Cardiac muscle cell (in vitro differentiated cells and primary cell): ENCODE results near the gene C1QTNF2. TPM values are rescaled to one million over a fixed set of nuclear protein-coding genes. Genes with fewer than 3 reads are reported as not detected.

Experiments used
- DNase-seq, 2 donors: peaks; one replicate each; pipeline versions ENCODE4 v3.0.0 to v3.0.0-alpha.2; 2010 to 2017; ENCODE audit warnings: low read depth in 1 of 2, low spot score in 1 of 2
- H3K27ac ChIP-seq: fragments of 200-600 bp; sonication (generic); 2 replicates; pipeline ENCODE4 v1.5.1; 2016
- H3K27me3 ChIP-seq: fragments of 200-600 bp; sonication (generic); 2 replicates; pipeline ENCODE4 v1.6.0; 2016; ENCODE audit warnings: control low read depth
- H3K36me3 ChIP-seq: fragments of 200-600 bp; sonication (generic); 2 replicates; pipeline ENCODE4 v1.5.1; 2016; ENCODE audit warnings: control low read depth
- H3K4me1 ChIP-seq: fragments of 200-600 bp; sonication (generic); 2 replicates; pipeline ENCODE4 v1.8.1; 2017; ENCODE audit warnings: low read depth, mild to moderate bottlenecking, mixed run types
- H3K4me3 ChIP-seq: fragments of 200-600 bp; sonication (generic); 2 replicates; pipeline ENCODE4 v1.5.1; 2016; ENCODE audit warnings: mild to moderate bottlenecking
- H3K9me3 ChIP-seq: fragments of 200-600 bp; sonication (generic); 2 replicates; pipeline ENCODE4 v1.5.1; 2017; ENCODE audit warnings: low read depth, mild to moderate bottlenecking, control low read depth
- CTCF ChIP-seq: IDR thresholded peaks from 2 replicates; pipeline ENCODE4 v1.5.1; 2012; ENCODE audit warnings: low read depth, mild to moderate bottlenecking, low read length
- polyA plus RNA-seq: library from polyadenylated mRNA; unstranded; fragments of >200 nt; fragmentation: Nextera tagmentation; extraction: Ambion mirVana; gene quantifications from 2 replicates; pipeline ENCODE4 v1.2.1, GENCODE V29; 2016
- total RNA-seq: library from RNA; depleted of rRNA; stranded (reverse); fragments of >200 nt; gene quantifications from 2 replicates; pipeline ENCODE4 v1.2.3, GENCODE V29; 2016

C1QTNF2 gene
- total and polyA plus RNA-seq, 2 experiments from 2014 or later: 0.24 TPM; not detected in 1

DNA sequence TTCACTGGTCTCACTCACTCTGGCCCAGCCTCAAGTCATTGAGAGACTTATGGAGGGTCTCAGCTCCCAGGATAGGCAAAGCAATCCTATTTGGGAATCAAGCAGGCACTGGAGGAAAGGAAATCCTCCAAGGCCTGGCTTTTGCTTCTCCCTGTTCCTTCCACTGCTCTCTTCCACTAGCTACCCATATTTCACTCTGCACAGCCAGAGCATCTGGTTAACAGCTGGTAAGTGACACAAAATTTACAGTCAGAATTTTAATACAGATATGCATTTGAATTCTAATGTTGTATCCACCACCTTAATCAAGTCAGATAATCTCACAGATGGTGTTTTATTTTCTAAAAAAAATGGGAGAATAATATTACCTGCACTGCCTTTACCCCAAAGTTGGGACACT is 868 bp upstream of the C1QTNF2 start:
- H3K4me1 ChIP-seq: no peaks in the 10 kb centered on the region
- no peaks in the 10 kb centered on the region for H3K36me3 ChIP-seq
- no peak for TF ChIP-seq CTCF
- no peak for DNase-seq
- H3K27ac ChIP-seq: no peak overlapping the region
- H3K4me3 ChIP-seq: no peak overlapping the region
- no peaks in the 10 kb centered on the region for H3K9me3 ChIP-seq
- peaks cover 68% of the 10 kb centered on the region for H3K27me3 ChIP-seq

DNA sequence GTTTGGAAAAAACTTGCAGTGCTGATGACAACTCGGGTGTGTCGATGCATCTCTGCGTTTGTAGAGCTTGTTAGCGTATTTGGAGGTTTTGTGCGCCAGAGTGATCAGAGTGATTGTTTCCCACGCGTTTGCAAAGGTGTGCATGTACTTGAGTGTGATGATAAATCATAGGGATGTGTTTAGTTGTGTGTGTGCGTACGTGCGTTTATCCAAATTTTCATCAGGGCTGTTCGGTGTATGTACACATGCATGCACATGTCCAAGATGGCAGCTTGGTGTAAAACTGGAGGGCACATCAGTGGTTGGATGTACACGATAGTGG is 248 bp upstream of the C1QTNF2 start:
- Histone ChIP-seq H3K36me3 (no peaks in the 10 kb centered on the region), H3K27ac (no peak overlapping the region), H3K4me1 (no peaks in the 10 kb centered on the region), H3K4me3 (peak overlapping the region; percentile 36), H3K9me3 (no peaks in the 10 kb centered on the region), H3K27me3 (peaks cover 65% of the 10 kb centered on the region)
- DNase-seq: no peak
- no peak for TF ChIP-seq CTCF

GRCh38 chr5:160367885-160368284 is 2.5 kb downstream of the C1QTNF2 start:
- no peak for DNase-seq

DNA sequence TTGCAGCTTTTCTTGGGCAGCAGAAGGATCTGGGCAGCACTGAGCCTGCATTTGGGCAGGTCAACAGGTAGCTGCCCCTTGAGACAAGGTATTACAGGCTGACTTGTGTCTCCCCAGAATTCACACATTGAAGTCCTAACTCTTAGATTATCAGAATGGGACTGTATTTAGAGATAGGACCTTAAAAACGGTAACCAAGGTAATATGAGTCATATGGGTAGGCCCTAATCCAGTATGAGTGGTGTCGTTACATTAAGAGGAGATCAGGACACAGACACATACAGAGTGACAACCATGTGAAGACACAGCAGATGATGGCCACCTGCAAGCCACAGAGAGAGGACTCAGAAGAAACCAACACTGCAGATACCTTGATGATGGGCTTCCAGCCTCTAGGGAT is 3.2 kb downstream of the C1QTNF2 start:
- no peaks in the 10 kb centered on the region for H3K9me3 ChIP-seq
- no peaks in the 10 kb centered on the region for H3K36me3 ChIP-seq
- H3K4me3 ChIP-seq: no peak overlapping the region
- H3K27ac ChIP-seq: no peak overlapping the region
- no peak for TF ChIP-seq CTCF
- H3K4me1 ChIP-seq: peaks cover 10% of the 10 kb centered on the region
- DNase-seq: no peak
- peaks cover 36% of the 10 kb centered on the region for H3K27me3 ChIP-seq

More at GRCh38 chr5:160367885-160368284, 2.5 kb downstream of the C1QTNF2 start:
- H3K27ac ChIP-seq: no peak overlapping the region
- no peaks in the 10 kb centered on the region for H3K36me3 ChIP-seq
- no peak overlapping the region for H3K4me3 ChIP-seq
- TF ChIP-seq CTCF: no peak
- no peaks in the 10 kb centered on the region for H3K9me3 ChIP-seq
- peaks cover 41% of the 10 kb centered on the region for H3K27me3 ChIP-seq
- peaks cover 8% of the 10 kb centered on the region for H3K4me1 ChIP-seq

- no peak overlapping the region for H3K27ac ChIP-seq
- H3K27me3 ChIP-seq: peaks cover 28% of the 10 kb centered on the region
- TF ChIP-seq CTCF: no peak
- no peaks in the 10 kb centered on the region for H3K9me3 ChIP-seq
- DNase-seq: no peak
- no peaks in the 10 kb centered on the region for H3K36me3 ChIP-seq
- no peak overlapping the region for H3K4me3 ChIP-seq
- peaks cover 10% of the 10 kb centered on the region for H3K4me1 ChIP-seq
These were observed 4.2 kb downstream of the C1QTNF2 start for GRCh38 chr5:160366230-160366629.
